ENCODE results near the gene NCAPH2.

NCAPH2 gene

DNA sequence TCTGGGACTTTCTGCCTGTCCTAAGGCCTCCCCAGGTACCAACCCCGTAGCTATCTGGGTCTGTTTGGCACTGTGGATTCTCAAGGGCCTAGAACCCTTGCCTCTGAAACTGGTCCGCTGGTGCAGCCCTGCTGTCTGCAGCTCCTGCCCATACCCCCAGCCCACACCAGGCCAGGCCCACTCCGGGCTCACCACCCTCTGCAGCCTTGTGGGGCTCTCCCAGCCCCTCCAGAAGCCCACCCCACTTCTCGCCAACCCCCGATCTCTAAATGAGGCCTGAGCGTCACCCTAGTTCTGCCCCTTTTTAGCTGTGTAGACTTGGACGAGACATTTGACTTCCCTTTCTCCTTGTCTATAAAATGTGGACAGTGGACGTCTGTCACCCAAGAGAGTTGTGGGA is 42.4 kb downstream of the NCAPH2 start:
- no peak for DNase-seq

DNA sequence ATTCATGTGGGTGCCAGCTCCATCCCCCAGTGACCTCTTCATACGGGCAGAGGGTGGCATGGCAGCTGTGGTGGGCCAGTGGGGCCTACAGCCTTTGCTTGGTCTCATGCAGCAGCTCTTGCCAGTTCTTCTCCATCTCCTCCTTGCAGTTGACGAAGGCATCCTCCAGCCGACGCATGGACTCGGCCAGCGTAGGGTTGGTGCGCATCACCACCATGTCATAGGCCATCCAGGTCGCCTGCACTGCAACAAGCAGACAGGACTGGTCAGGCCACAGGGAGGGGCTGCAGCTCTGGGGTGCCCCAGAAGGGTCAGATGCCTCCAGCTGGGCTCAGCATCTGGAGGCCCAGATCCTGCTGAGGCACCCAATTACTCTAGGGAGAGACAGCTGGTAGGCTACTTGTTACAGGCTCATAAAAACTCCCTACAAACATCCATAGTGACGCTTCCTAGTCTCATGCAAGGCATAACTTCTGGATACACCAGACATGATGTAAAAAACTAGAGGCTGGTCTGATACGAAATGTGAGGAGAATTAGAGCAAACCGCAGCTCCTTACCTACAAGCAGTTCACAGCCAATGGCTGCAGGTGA is 43.2 kb downstream of the NCAPH2 start:
- no peak for DNase-seq

DNA sequence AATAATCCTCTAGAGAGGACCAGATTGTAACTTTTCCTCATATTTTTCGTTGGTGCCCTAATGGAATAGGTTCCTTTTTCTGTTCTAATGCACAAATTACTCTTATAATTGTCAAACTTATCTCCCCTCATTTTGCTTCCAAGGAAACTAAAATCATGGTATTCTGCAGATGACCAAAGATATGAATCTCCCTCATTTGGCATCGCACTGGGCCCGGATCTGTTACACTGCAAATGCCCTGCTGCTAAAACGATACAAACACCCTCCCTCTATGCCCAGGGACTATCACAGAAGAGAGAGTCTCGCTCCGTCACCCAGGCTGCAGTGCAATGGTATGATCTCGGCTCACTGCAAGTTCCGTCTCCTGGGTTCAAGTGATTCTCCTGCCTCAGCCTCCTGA is 45.3 kb downstream of the NCAPH2 start:
- DNase-seq, result no peak

DNA sequence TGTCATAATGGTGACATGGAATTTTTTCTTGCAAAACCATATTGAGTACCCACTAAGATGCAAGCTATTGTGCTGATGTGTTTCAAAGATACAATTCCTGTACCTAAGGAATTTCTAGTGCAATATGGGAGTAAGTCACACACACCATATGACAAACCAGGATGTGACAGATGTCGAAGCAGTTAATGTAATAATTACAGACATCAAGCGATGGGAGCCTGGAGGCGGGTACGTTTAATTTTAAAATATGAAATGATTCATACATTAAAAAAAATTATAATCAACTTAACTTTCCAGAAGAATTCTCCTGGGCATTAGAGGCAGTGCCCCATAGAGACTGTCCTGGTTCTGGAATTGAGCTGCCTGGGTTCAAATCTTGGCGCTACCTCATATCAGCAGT is 48.7 kb downstream of the NCAPH2 start:
- DNase-seq, result no peak

DNA sequence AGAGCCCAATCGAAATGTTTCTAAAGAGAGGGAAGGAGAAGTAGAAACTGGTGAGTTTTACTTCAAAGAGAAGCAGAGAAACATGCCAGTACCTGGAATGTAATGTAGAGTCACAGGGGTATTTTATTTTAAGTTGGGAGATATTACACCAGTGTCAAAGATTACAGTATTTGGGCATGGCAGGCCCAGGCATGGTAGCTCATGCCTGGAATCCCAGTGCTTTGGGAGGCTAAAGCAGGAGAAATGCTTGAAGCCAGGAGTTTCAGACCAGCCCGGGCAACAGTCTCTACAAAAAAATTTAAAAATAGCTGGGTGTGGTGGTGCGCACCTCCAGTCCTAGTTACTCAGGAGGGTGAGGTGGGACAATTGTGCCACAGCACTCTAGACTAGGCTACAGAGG is 52.0 kb downstream of the NCAPH2 start:
- DNase-seq, result no peak

DNA sequence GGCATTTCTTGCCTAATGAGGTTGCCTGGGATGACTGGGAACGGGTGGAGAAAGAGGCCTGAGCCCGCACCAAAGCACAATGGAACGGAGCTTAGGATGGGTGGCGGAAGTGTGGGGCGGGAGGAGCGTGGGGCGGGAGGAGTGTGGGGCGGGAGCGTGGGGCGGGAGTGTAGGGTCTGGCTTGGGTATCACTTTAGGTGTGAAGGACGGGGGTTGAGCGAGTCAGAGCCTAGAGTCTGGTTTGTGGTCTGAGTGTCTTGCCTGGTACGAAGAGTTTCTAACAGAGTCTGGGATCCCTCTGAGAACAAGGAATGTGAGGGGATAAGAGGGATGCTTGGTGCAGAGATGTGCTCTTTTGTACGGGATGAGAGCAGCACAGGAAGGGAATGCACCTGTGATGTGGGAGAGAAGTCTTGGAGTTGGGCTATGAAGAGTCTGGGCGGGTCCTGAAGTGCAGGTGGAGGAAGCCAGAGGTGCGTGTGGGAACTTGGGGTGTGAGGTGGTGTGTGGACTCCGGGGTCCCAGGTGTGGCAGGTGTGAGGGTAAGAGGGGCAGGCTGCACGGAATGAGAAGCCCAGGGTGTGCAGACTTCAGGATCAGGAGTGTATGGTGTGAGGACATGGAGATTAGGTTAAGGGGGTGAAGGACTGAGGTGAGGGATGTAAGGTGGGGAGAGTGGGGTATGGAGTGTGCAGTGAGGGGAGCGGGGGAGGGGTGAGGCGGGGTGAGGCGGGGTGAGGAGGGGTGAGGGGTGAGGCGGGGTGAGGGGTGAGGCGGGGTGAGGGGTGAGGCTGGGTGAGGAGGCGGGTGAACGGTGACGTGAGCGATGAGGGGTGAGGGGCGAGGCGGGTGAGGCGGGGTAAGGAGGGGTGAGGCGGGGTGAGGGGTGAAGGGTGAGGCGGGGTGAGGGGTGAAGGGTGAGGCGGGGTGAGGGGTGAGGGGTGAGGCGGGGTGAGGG is 53.7 kb downstream of the NCAPH2 start:
- no peak for DNase-seq

DNA sequence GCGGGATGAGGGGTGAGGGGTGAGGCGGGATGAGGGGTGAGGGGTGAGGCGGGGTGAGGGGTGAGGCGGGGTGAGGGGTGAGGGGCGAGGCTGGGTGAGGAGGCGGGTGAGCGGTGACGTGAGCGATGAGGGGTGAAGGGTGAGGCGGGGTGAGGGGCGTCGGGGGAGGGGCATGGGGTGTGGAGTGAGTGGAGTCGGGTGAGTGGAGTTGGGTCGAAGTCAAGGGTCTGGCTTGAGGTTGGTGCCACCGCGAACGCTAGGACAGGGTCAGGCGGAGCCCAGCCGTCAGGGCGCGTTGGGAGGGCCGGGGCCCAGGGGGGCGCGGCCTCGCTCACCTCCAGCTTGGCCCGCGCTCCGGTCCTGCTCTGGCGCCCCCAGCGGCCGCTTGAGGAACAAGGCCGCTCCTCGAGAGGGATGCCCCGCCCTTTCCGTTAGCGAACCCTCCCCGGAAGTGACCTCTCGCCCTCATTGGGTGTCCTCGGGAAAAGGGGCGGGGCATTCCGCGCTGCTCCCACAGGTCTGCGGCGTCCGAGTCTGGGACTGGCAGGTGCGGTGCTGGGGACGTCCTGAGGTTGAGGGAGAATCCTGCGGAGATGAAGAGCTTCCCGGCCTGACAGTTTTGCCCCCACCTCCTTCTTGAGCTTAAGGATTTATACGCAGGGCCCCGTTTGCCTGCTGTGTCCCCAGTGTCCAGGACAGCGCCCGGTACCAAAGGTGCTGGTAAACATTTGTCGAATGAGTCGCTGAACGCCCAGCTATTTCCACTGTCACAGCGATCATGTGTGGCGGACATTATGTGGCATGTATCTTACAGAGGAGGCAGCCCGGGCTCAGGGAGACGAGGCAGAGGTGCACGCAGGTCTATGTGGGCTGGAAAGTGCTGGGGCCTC is 54.7 kb downstream of the NCAPH2 start, which contains the start of gene SYCE3:
TSS of gene SYCE3 (minus strand) at position 397 of the 890 bp plus-strand sequence. CDS start 6,514 bp downstream, outside the sequence.
- DNase-seq, result peak; percentile 98

DNA sequence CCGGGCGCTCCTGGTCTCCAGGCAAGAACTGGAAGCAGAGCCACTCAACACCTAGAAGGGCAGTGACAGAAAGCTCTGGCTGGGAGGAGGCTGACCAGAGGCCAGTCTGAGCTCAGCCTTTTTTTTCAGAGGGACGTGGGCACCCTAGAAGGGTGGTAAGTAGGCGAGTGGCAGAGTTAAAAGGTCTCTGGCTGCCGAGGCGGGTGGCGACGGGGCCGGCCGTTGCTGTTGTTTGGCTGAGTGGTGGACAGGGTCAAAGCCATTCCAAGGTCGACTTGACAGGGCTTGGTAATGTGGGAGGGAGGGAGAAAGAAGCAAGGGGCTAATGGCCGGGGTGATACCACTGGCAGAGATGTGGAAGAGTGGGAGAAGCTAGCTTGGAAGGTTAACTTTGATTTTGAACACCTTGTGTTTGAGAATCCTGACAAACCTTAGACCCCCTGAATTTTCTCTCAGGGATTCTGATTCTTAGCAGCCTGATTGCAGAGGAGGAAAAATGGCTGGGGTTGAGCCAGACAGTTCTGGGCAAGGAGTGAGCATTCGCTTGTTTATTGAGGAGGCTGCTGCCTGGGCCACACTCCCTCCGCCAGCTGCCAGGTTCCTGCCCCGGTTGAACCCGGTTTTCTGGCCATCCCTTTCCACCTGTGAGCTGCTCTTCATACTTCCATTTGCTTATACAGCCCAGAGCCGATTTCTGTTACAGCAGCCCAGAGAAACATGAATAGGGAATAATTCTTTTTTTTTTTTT is 55.6 kb downstream of the NCAPH2 start:
- DNase-seq, result no peak

DNA sequence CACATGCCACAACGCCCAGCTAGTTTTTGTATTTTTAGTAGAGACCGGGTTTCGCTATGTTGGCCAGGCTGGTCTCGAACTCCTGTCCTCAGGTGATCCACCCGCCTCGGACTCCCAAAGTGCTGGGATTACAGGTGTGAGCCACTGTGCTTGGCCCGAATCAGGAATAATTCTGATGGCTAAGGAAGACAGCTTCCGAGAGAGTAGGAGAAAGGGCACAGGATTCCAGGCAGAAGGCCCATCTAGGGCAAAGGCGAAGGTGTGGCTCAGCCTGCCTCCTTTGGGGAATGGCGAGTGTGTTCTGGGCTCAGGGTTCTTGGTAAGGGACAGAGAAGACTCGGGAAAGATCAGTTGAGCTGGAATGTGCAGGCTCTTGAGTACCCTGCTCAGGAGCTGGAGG is 56.3 kb downstream of the NCAPH2 start:
- no peak for DNase-seq

DNA sequence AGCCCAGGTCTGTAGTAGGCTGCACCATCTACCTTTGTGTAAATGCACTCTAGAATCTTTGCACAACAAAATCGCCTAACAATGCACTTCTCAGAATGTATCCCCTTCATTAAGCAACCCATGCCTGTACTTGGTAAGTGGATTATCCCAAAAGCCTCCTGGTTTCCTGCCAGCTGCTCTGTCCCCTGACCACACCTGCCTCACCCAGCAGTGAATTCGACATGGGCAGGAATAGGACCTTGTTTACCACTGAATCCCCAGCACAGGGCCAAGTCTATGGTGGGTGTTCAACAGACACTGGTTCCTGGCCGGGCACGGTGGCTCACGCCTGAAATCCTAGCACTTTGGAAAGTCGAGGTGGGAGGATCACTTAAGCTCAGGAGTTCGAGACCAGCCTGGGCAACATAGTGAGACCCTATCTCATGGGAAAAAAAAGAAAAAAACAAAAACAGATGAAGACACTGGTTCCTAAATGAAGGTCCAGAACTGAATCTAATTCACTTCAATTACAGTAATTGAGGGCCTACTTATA is 59.8 kb downstream of the NCAPH2 start:
- no peak for DNase-seq

DNA sequence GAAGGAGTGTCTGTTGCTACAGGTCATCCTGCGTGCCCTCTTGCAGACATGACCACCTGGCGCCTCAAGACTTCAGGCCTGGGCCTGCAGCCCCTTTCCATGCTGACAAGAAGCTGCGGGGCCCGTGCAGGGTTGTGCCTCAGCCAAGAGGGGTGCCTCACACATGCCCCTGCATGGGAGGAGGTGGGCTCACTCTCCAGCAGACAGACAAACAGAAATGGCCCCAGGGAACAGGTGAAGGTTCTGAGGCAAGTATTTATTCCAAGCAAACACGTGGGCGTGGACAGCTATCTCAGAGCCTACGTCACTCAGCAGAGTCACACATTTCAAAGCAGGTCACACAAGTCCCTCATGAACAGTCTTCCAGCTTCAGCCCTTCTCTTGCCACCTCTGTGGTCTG is 60.6 kb downstream of the NCAPH2 start:
- no peak for DNase-seq

DNA sequence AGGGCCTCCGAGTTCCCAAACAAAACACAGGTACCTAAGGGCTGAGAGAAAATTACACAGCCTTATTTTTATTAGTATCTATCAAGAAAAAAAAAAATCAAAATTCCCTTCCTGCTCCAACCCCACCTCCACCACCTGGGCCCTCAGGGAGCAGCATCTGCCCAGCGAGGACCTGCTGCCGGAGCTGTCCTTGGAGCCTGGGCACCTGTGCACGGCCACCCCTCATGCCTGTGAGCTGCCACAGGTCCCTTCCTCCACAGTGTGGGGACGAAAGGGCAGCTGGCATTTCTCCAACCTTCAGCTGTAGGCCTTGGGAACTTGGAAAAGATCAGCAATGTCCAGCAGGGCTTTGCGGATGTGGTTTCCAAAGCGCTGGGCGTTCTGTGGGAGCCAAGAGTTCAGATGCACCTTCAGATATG is 61.0 kb downstream of the NCAPH2 start:
- no peak for DNase-seq

DNA sequence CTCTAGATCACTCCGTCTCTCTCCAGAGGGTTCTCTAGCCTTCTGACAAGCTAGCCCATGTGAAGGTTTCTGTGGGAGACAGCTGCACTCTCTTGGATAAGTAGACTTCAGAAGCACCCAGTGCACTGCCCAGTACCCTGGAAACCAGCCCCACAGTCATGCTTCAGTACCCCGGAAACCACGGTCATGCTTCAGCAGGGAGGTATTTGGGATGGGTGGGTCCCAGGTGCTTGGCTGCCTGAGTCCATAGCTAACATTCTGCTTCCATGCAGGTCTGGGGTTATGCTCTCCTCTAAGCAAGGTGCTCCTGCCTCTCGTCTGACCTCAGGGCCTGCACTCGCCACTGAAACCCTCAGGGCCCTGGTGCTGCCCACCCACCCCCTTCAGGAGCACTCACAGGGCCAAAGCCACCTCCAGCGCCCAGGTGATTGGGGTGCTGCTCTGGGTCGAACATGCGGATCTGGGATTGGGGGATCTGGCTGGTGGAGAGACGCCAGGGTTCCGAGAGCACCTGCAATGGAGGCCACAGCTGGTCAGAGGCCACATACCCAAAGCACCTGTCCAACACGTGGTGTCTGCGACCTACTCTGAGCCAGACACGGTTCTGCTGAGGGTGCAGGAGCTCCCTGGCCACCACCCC is 62.0 kb downstream of the NCAPH2 start:
- no peak for DNase-seq

DNA sequence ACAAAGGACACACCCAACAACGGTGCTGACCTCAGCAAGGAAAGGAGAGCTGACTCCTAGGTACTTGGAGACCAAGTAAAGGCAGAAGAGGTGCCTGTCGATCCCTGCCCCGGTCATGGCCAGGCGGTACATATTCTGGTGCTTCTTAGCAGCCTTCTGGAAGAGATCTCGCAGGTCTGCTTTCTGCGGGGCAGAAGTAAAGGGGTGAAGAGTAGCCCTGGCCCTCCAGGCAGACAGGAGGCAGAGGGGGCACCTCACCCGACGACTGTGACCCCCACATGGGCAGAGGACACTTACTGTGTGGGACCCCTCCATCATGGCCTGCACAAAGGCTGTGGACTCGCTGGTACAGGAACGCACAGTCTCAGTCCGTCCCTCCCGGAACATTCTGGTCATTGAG is 62.8 kb downstream of the NCAPH2 start:
- DNase-seq, result no peak

DNA sequence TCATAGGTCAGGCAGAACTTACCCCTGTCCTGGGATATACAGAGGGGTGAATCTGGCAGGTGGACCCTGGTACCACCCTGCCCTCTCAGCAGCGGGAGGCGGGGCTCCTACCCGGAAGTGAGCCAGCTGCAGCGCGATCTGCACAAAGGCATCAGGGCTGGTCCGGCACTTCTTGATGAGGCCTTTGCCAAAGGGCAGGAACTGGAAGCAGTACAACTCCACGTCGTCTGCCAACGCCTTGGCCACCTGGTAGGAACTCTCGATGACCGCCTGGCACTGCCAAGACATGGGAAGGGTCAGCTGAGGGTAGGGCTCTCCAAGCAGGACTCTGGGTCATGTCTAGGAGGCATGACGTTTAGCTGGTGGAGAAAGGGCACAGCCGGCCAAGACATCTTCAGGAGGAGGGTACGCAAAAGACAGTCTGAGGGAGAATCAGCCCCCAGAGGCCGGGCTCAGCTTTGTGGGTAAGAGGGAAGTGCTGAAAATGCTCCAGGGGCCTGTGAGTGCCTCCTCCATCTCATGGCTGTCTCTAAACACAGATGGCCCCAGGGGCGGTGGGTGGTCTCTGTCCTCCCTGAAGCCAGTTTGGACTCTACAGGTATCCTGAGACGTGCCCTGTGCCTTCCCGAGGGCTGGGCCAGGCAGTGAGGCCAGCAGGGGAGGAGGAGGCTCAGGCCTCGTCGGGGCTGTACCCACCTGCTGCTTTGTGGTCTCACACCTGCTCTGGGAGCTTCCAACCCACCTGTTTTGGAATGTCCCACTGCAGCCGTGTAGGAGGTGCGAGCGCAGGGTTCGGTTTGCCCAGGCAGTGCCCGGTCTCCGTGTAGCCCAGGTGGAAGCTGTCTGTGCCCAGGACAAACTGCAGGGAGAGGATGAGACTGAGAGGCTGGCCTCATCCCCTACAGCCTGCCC is 63.5 kb downstream of the NCAPH2 start:
- DNase-seq, result no peak

DNA sequence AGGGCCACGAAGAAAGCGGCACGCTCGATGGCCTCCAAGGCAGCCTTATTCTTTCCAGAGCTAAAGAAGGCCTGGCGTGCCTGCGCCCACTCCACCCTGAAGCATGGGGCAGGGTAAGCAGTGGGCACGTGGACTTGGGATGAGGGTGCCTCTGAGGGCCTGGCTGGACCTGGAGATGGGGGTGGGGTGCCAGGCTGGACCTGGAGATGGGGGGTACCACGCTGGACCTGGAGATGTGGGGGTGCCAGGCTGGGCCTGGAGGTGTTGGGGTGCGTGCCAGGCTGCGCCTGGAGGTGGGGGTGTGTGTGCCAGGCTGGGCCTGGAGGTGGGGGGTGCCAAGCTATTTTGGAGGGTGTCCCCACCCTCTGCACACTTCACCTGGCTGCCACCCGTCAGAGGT is 64.9 kb downstream of the NCAPH2 start:
- DNase-seq, result no peak

DNA sequence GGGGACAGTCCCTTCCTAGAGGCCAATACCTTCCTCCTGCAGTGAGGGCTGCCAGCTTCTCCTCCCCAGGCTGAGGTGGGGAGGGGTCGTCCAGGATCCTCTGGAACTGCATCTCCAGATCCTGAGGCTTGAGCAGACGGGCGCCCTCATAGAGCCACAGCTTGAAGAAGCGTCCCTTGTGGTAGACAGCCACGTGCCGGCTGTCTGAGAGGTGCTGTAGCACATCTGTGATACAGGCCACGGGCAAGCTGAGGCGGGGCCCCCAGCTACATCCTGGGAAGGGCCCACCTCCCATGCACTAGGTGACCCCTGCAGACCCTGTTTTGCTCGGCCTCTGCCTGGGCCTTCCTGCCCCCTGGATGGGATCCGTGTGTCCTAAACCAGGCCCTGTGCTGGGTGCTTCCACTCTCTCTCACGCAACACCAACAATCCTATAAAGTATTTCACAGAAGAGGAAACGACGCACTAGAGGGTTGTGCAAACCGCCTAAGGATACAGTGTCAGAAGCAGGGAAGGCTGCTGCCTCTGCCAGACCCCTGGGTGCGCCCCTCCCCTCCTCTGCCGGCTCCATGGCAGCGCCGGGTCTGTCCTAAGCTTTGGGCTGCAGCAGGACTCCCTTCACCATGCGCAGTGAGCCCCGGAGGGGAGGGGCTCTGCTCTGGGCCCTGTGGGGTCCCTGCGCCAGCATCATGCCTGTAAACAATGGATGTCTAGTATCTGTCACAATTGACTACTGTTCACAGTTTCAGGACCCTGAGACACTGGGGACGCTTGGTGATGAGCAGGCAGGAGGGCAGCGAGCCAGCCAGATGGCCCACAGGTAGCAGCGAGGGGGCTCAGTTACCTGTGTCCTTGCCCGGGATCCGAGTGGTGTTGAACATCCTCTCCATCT is 65.7 kb downstream of the NCAPH2 start:
- DNase-seq, result no peak

DNA sequence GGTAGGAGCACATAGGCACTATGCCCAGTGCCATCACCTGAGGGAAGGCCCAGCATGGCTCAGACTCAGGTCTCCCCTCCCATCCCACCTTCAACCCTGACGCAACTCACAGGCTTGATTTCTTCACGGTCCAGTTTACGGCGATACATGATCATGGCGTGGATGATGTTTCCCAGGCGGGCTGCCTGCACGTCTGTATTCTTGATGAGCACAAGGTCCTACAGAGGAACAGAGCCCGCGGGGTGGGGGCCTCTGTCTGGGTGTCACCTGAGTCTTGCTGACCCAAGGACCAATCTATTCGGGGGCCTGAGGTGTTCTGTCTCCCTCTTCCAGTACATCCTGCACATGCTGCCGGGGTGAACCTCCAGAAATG is 66.3 kb downstream of the NCAPH2 start:
- DNase-seq, result no peak
